GM21619 (cell line): ENCODE data around the gene PRKAG2.

Experiments
- ATAC-seq: cut with Tn5 transposase; IDR thresholded peaks from one replicate; pipeline ENCODE4 v1.9.1; 2021; ENCODE audit not compliant: unreplicated experiment

Gene PRKAG2

GRCh38 chr7:151900986-151901621 lies 24.2 kb upstream of the PRKAG2 start:
- no peak for ATAC-seq

- ATAC-seq: no peak
These were observed 23.7 kb upstream of the PRKAG2 start for GRCh38 chr7:151900591-151900985.

- ATAC-seq: no peak
These were observed 22.8 kb upstream of the PRKAG2 start for GRCh38 chr7:151899513-151900360.

- no peak for ATAC-seq
These were observed 21.2 kb upstream of the PRKAG2 start for GRCh38 chr7:151897951-151898686.

- no peak for ATAC-seq
These were observed 20.3 kb upstream of the PRKAG2 start for GRCh38 chr7:151897161-151897731.

GRCh38 chr7:151896486-151896885 lies 19.6 kb upstream of the PRKAG2 start:
- no peak for ATAC-seq

- no peak for ATAC-seq
These were observed 19.2 kb upstream of the PRKAG2 start for GRCh38 chr7:151896086-151896485.

- no peak for ATAC-seq
These were observed 18.7 kb upstream of the PRKAG2 start for GRCh38 chr7:151895631-151896031.

- ATAC-seq: no peak
These were observed 18.2 kb upstream of the PRKAG2 start for GRCh38 chr7:151895008-151895630.

GRCh38 chr7:151894111-151895007 lies 17.4 kb upstream of the PRKAG2 start:
- no peak for ATAC-seq

GRCh38 chr7:151893405-151893923 lies 16.5 kb upstream of the PRKAG2 start:
- no peak for ATAC-seq

GRCh38 chr7:151891753-151892152 lies 14.8 kb upstream of the PRKAG2 start:
- ATAC-seq: no peak

GRCh38 chr7:151891182-151891581 lies 14.3 kb upstream of the PRKAG2 start:
- ATAC-seq: no peak

- no peak for ATAC-seq
These were observed 13.6 kb upstream of the PRKAG2 start for GRCh38 chr7:151890355-151891004.

- ATAC-seq: no peak
These were observed 12.8 kb upstream of the PRKAG2 start for GRCh38 chr7:151889406-151890354.

GRCh38 chr7:151888079-151889067 lies 11.5 kb upstream of the PRKAG2 start:
- no peak for ATAC-seq

- ATAC-seq: no peak
These were observed 9.9 kb upstream of the PRKAG2 start for GRCh38 chr7:151886783-151887182.
